EL (cell line): ENCODE measurements around the gene NACC2.
"Not testable (repeated sequence)": the region's sequence is repeated elsewhere in the genome, so short reads cannot be mapped to it uniquely, and the experiment has no call there.

Experiments used
- DNase-seq: peaks from one replicate; pipeline ENCODE4 v3.0.0-alpha.2; 2016

NACC2 gene

GRCh38 chr9:136079211-136079915 lies 15.7 kb downstream of the NACC2 start:
- no peak for DNase-seq

GRCh38 chr9:136078498-136079011 lies 16.5 kb downstream of the NACC2 start:
- DNase-seq: no peak

- no peak for DNase-seq
Measured at GRCh38 chr9:136078024-136078423, 17.1 kb downstream of the NACC2 start.

- no peak for DNase-seq
Measured at GRCh38 chr9:136077491-136077890, 17.6 kb downstream of the NACC2 start.

GRCh38 chr9:136075881-136076678 lies 19.0 kb downstream of the NACC2 start:
- DNase-seq: no peak

- DNase-seq: no peak
Measured at GRCh38 chr9:136075134-136075841, 19.8 kb downstream of the NACC2 start.

- DNase-seq: no peak
Measured at GRCh38 chr9:136074706-136075105, 20.4 kb downstream of the NACC2 start.

GRCh38 chr9:136062657-136063439 lies 32.2 kb downstream of the NACC2 start:
- no peak for DNase-seq

GRCh38 chr9:136061916-136062315 lies 33.2 kb downstream of the NACC2 start:
- DNase-seq: not testable (repeated sequence)

- no peak for DNase-seq
Measured at GRCh38 chr9:136061405-136061804, 33.7 kb downstream of the NACC2 start.

GRCh38 chr9:136060671-136061371 lies 34.3 kb downstream of the NACC2 start:
- DNase-seq: no peak

GRCh38 chr9:136059851-136060670 lies 35.0 kb downstream of the NACC2 start:
- DNase-seq: peak; percentile 64

GRCh38 chr9:136059321-136059791 lies 35.7 kb downstream of the NACC2 start:
- DNase-seq: no peak

GRCh38 chr9:136058801-136059302 lies 36.2 kb downstream of the NACC2 start:
- no peak for DNase-seq

GRCh38 chr9:136058084-136058483 lies 37.0 kb downstream of the NACC2 start:
- DNase-seq: no peak

- no peak for DNase-seq
Measured at GRCh38 chr9:136057236-136058081, 37.6 kb downstream of the NACC2 start.

- no peak for DNase-seq
Measured at GRCh38 chr9:136056546-136057235, 38.4 kb downstream of the NACC2 start.

GRCh38 chr9:136055715-136056545 lies 39.2 kb downstream of the NACC2 start:
- no peak for DNase-seq
